Astrocyte of the cerebellum (primary cell): Measurements from ENCODE around the gene ETV5.

ENCODE experiments used
- DNase-seq: peaks from one replicate; pipeline ENCODE4 v3.0.0-alpha.2; 2011; ENCODE audit warnings: low read depth
- H3K4me3 ChIP-seq: 2 replicates; pipeline ENCODE4 v1.5.1; 2011; ENCODE audit warnings: mild to moderate bottlenecking, low read depth, low read length, moderate library complexity
- CTCF ChIP-seq: IDR thresholded peaks from 2 replicates; pipeline ENCODE4 v1.5.1; 2012; ENCODE audit warnings: low read length, low read depth, moderate library complexity, mild to moderate bottlenecking; ENCODE audit errors: missing control alignments
- in situ Hi-C: cut with HindIII; loops from 2 replicates; pipeline ENCODE4 v1.10.0; 2017; ENCODE audit warnings: low sequenced_read_pairs

Gene ETV5

DNA sequence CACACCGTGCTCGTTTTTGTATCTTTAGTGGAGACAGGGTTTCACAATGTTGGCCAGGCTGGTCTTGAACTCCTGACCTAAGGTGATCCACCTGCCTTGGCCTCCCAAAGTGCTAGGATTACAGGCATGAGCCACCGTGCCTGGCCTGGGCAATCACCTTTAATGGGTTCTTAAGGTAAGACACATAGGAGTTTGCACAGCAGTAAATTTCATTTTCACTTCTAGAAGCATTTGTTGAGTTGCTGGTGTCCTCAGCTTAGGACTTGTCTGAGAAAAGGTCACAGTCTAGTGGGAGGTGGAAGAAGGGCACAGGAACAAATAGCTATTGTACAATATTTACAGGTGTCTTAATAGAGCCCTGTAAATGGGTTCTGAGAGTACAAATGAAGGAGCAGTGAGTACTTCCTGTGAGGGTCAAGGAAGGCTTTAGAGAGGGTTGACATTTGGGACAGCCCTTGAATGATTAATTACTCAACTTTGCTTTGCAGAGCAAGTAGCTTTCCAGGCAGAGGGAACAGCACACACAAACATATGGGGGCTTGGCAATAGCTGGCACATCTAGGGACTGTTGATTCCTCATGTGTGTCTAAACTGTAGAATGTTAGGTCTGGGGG, 8.7 kb upstream of the ETV5 start:
- no peak overlapping the region for H3K4me3 ChIP-seq
- DNase-seq, result no peak
- TF ChIP-seq CTCF, result no peak
- in situ Hi-C loops, result no loop called here

GRCh38 chr3:186115239-186115996, 6.5 kb upstream of the ETV5 start:
- DNase-seq, result no peak
- no peak for TF ChIP-seq CTCF
- H3K4me3 ChIP-seq, result no peak overlapping the region
- in situ Hi-C loops, result no loop called here

DNA sequence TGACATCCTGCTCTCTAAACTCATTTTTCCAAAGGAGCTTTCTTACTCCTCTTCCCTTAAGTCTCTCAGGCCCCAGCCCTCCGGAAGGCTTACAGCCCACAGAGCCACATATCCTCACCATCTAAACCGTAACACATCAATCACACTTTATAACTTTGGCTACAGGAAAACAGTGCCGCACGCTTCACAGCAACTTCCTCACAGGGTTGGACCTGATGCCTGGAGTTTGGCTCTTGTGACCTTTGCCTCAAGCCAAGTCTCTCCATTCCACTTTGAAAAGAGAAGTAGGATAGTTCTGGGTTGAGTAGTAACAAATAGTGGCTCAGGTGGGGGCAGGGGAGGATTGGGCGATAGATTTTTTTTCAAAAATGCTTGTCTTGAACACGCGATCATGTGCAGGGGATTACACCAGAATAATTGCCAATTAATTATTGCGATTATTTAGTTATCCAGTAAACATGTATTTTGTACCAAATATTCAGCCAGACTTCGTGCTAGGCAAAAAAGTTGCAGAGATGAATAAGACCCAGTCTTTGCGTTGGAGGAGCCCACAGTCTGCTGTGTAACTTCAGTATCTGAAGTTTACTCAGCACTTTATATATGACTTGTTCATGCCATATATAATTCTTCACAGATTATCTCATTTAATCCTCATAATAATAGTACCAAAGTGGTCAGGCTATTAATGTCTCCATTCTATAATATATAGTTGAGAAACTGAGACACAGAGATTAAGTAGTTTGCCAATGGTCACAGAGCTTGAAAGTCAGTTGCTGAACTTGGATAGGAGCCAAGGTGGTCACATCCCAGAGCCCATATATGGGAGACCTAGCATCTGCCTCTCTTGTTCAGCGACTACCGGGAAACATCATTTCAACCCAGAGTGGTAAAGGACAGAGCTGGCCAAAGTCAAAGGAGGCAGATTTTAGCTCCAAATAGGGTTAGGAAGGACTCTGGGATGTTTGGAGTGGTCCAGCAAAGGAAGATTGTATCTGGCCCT, 2.4 kb upstream of the ETV5 start:
- TF ChIP-seq CTCF, result no peak
- in situ Hi-C loops, result no loop called here
- no peak for DNase-seq
- H3K4me3 ChIP-seq, result no peak overlapping the region

DNA sequence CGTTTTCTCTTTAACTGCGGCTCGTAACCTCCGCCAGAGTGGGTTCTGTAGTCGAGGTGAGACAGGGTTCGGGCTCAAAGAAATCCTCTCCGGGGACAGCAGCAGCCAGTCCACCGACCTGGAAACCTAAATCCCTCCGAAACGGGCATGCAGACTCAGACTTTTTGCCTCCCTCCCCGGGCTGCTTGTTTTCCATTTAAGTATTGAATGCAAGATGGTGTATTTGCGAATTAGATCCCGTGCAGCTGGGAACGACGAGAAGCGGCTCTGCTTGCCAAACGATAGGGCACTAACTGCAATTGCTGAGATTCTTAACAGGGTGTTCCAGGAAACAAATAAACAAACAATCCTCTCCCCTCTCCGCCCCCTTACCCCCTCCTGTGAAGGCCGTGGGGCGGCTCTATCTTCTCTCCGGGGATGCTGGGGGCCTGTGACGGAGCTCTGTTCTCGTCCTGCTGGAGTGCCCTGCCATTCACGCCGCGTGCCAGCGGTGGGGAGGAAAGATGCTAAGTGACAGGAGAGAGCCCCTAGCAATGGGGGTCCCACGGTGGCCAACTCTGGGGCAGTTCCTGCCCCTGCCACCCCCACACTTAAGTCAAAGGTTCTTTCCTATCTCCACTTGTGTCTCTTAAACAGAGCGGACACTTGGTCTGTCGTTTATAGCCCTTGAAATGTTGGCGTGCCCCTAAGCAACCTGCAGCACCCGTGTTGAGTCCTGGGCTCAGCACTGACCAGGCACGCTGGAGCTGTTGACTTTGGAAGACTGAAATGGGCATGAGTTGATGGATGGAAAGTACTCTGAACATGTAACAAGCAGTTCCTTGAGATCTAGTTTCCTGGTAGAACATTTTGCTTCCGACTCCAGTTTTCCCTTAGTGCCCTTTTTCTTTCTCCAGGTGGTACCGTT, 1.3 kb upstream of the ETV5 start:
- no peak for DNase-seq
- in situ Hi-C loops, result no loop called here
- TF ChIP-seq CTCF, result no peak
- H3K4me3 ChIP-seq, result peak overlapping the region; percentile 48

- peak overlapping the region; percentile 85 for H3K4me3 ChIP-seq
- peak; percentile 39 for DNase-seq
- TF ChIP-seq CTCF, result no peak
- in situ Hi-C loops, result no loop called here
Observed at GRCh38 chr3:186108106-186108940, 566 bp downstream of the ETV5 start.
